HG02981 (cell line): ENCODE data around the gene HEATR5B.
"Not testable (repeated sequence)": the region's sequence is repeated elsewhere in the genome, so short reads cannot be mapped to it uniquely, and the experiment has no call there.

Experiments used
- ATAC-seq: cut with Tn5 transposase; IDR thresholded peaks from one replicate; pipeline ENCODE4 v1.9.1; 2021; ENCODE audit warnings: mild to moderate bottlenecking, moderate library complexity; ENCODE audit not compliant: unreplicated experiment

HEATR5B gene

GRCh38 chr2:36951027-36951518, 133.1 kb downstream of the HEATR5B start:
- ATAC-seq: no peak

GRCh38 chr2:36949845-36950244, 134.3 kb downstream of the HEATR5B start:
- no peak for ATAC-seq

GRCh38 chr2:36945240-36945639, 138.9 kb downstream of the HEATR5B start:
- not testable (repeated sequence) for ATAC-seq

- ATAC-seq: no peak
These were observed 142.3 kb downstream of the HEATR5B start for GRCh38 chr2:36941867-36942266.

GRCh38 chr2:36936526-36936925, 147.6 kb downstream of the HEATR5B start:
- ATAC-seq: not testable (repeated sequence)

- ATAC-seq: not testable (repeated sequence)
These were observed 152.5 kb downstream of the HEATR5B start for GRCh38 chr2:36931688-36932087.
